GM12872 (cell line): ENCODE measurements around the gene OLIG1.

ENCODE experiments used
- TF ChIP-seq, protein P1 (sequence below): IDR thresholded peaks from 3 replicates; pipeline ENCODE4 v1.5.1; 2011; ENCODE audit warnings: low read depth, mild to moderate bottlenecking, low read length, moderate library complexity; ENCODE audit not compliant: insufficient read depth

OLIG1 gene

DNA sequence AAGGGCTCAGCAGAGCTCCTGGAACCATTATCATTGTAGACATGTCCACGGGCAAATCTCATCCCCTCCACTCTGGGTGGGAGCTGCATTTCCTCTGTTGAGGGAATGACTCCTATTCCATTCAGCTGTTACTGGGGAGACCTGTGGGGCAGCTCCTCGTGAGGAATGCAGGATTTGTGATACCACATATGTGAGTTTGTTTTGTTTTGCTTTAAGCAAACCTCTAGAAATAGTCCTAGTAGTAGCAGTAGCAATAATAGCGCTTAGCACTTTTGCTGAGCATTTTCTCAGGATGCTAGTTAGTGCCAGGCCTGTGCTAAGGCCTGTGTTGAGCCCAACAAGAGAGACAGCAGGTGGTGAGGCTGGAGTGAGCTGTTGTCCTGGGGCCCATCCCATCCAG lies 10.8 kb downstream of the OLIG1 start:
- TF ChIP-seq, protein P1, sequence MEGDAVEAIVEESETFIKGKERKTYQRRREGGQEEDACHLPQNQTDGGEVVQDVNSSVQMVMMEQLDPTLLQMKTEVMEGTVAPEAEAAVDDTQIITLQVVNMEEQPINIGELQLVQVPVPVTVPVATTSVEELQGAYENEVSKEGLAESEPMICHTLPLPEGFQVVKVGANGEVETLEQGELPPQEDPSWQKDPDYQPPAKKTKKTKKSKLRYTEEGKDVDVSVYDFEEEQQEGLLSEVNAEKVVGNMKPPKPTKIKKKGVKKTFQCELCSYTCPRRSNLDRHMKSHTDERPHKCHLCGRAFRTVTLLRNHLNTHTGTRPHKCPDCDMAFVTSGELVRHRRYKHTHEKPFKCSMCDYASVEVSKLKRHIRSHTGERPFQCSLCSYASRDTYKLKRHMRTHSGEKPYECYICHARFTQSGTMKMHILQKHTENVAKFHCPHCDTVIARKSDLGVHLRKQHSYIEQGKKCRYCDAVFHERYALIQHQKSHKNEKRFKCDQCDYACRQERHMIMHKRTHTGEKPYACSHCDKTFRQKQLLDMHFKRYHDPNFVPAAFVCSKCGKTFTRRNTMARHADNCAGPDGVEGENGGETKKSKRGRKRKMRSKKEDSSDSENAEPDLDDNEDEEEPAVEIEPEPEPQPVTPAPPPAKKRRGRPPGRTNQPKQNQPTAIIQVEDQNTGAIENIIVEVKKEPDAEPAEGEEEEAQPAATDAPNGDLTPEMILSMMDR, result no peak

DNA sequence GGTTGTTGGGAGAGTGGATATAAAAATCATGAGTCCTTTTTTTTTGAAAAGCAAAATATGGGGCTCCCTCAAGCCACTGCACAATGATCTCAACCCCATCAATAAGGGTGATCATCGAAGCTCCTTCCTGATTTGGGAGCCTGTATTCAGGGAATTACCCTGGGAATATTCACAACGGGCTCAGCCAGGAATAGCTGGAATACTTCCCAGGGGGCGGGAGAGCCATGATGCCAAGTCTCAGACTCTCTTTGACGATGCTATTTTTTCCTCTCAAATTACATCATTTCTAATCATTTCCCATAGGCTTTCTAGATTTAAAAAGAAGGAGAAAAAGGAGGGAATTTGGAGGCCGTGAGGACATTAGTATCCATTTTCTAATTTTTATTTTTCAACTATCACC lies 18.4 kb downstream of the OLIG1 start:
- TF ChIP-seq, protein P1, result no peak

DNA sequence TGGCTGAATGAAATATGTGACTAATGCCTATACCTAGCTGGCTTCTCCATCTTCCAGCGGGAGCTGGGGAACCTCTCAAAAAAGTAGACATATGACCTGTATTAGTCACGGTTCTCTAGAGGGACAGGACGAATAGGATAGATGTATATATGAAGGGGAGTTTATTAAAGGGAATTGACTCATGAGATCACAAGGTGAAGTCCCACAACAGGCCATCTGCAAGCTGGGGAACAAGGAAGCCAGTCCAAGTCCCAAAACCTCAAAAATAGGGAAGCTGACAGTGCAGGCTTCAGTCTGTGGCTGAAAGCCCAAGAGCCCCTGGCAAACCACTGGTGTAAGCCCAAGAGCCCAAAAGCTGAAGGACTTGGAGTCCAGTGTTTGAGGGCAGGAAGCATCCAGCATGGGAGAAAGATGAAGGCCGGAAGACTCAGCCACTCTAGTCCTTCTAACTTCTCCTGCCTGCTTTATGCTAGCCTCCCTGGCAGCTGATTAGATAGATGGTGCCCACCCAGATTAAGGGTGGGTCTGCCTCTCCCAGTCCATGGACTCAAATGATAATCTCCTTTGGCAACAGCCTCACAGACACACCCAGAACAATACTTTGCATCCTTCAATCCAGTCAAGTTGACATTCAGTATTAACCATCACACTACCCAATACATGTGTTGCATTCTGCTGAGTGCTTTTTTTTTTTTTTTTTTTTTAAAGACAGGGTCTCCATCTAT lies 19.6 kb downstream of the OLIG1 start:
- TF ChIP-seq, protein P1, result no peak

DNA sequence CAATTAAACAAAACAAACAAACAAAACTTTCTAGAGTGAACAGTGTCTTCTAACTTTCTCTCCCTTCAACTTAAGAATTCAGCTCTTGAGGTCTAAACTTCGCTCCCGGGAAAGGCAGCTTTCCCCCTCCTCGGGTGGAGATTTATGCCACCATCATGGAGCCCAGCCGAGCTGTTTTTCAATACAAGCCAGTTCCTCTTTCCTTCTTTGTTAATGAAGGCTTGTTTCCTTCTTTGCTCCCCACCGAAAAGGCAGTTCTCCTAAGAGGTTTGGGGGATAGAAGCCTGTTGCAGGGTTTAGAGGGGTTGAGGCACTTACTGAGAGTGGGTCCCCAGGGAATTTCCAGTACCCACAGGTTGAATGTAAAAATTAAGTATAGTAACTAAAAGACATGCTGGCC lies 26.5 kb downstream of the OLIG1 start:
- TF ChIP-seq, protein P1, result no peak

DNA sequence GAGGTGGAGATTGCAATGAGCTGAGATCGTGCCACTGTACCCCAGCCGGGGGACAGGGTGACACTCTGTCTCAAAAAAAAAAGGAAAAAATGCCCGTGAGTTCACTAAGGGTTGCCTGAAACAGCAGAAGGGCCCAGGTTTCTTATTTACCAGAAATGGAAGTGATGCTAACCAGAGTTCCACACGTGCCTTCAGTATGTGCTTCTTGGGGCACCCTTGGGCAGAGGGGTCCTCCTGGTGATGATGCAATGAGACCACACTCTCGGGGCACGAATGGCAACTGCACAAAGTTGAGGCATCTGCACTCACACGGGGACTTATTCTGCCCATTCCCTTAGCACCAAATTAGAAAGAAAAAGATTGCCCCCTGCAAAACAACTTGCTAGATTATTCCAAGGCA lies 29.2 kb downstream of the OLIG1 start:
- TF ChIP-seq, protein P1, result 0 out of 3 replicates have a peak, but pooled peaks have one; percentile 14

DNA sequence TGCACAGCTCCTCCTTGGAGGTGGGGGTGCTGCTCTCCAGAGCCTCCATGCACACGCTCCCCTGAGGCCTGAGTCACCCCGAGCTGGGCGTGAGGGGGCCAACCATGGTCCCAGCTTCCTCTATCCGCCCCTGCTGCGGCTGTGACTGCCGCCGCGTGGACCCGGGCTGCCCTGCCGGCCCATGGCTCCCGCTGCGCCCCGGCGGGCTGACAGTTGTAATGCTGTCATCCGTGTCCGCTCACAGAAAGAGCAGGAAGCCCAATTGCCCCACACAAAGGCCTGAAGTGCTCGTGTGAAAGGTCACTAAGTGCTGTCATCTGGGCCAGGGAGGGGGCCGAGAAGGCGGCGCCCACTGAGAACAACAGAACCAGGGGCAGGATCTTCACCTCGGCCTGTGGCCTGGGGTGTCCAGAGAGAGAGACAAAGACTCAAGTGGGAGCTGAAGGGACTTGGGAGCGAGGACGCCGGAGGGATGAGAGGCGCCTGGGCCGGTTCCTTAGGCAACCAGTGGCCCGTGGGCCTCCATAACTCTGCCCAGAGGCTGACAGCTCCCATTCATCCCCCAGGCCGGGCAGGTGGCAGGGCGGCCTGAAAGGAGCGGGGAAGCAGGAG lies 31.5 kb downstream of the OLIG1 start:
- TF ChIP-seq, protein P1, result peak; percentile 31; the same call in 1 of the 3 replicates

DNA sequence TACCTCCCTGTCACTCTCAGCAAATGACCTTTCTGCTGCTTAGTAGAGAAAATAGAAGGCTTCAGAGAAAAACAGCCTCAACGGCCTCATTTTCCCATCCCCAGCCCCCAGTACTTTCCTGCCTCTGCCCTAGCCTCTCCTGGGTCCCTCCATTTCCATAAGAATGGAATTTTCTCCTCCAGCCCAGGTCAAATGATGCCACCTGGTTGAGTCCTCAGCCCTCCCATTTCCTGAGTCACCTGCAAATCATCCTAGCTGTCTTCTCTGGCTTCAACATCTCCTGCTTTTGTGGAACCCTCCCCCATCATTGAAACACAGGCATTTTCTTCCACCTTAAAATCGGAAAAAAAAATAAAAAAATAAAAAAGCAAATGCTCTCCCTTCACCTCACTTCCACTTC lies 35.1 kb downstream of the OLIG1 start:
- TF ChIP-seq, protein P1, result no peak
